Fibroblast of lung (primary cell): ENCODE data around the gene NAV3.

Source experiments
- CTCF ChIP-seq, 2 donors: IDR thresholded peaks in 1 of 2; conservative IDR thresholded peaks in 1 of 2; 1 replicate in 1 of 2; 2 replicates in 1 of 2; pipeline ENCODE4 v1.5.1; 2011 to 2012; ENCODE audit warnings: low read length in 2 of 2, control low read depth in 1 of 2, inconsistent platforms in 1 of 2, low read depth in 1 of 2, mild to moderate bottlenecking in 1 of 2
- EZH2 ChIP-seq: IDR thresholded peaks from 2 replicates; pipeline ENCODE4 v1.5.1; 2012; ENCODE audit warnings: low read length, control low read depth, mild to moderate bottlenecking; ENCODE audit errors: missing control alignments

GRCh38 chr12:78018939-78019338 is 188.2 kb downstream of the NAV3 start:
- TF ChIP-seq CTCF (conservative IDR thresholded peaks at IDR 0.05 in 1 of 2, IDR thresholded peaks at IDR 0.05 in 1 of 2; ENCODE audit: low read depth in 1 of 2, low read length in 2 of 2) (no peak), EZH2 (no peak)
